Measurements from ENCODE around the gene TREML1.

DNA sequence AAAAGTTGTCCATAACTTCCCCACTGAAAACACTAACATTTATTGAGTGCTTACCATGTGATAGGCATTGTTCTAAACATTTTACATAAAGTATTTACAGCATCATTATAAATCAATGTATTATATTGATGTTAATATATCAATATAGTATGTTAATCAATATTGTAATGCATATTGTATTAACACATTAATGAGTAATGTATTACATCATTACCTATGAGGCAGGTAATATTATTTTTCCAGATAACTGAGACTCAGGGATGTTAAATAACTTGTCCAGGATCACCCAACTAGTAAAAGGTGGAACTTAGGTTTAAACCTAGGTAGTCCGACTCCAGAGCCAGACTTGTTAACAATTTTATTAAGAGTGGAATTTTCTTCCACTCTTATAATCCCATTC is 20.9 kb upstream of the TREML1 start:
- TF ChIP-seq, protein P1, sequence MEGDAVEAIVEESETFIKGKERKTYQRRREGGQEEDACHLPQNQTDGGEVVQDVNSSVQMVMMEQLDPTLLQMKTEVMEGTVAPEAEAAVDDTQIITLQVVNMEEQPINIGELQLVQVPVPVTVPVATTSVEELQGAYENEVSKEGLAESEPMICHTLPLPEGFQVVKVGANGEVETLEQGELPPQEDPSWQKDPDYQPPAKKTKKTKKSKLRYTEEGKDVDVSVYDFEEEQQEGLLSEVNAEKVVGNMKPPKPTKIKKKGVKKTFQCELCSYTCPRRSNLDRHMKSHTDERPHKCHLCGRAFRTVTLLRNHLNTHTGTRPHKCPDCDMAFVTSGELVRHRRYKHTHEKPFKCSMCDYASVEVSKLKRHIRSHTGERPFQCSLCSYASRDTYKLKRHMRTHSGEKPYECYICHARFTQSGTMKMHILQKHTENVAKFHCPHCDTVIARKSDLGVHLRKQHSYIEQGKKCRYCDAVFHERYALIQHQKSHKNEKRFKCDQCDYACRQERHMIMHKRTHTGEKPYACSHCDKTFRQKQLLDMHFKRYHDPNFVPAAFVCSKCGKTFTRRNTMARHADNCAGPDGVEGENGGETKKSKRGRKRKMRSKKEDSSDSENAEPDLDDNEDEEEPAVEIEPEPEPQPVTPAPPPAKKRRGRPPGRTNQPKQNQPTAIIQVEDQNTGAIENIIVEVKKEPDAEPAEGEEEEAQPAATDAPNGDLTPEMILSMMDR (IDR thresholded peaks at IDR 0.05), result no peak
- TF ChIP-seq POLR2A (IDR thresholded peaks at IDR 0.05), result no peak
